ENCODE data around the gene PKP1. TPM values are rescaled to one million over a fixed set of nuclear protein-coding genes. Genes with fewer than 3 reads are reported as not detected.

Gene PKP1
- total RNA-seq, 2 donors from 2014 or later, result 0.18 to 0.44 TPM

- no peaks in the 10 kb centered on the region for H3K36me3 Mint-ChIP-seq (ENCODE audit: low read depth)
- H3K9ac ChIP-seq (ENCODE audit: extremely low read depth, low read length, poor library complexity, severe bottlenecking), result no peak overlapping the region
- H3K9me3 ChIP-seq (ENCODE audit: control insufficient read depth, low read length), result no peaks in the 10 kb centered on the region
- H3K27me3 ChIP-seq (ENCODE audit: control insufficient read depth, insufficient read depth, low read length, poor library complexity, severe bottlenecking), result no peaks in the 10 kb centered on the region
- H3K27ac Mint-ChIP-seq, result no peak overlapping the region
- peaks cover 2% of the 10 kb centered on the region for H3K27me3 Mint-ChIP-seq (ENCODE audit: insufficient read depth)
- no peaks in the 10 kb centered on the region for H3K36me3 ChIP-seq (ENCODE audit: control insufficient read depth, insufficient read depth, low read length)
- peaks cover 20% of the 10 kb centered on the region for H3K4me1 Mint-ChIP-seq
- H3K4me3 ChIP-seq (ENCODE audit: low read length), result no peak overlapping the region
- no peak for DNase-seq
- H3K27ac ChIP-seq (ENCODE audit: low read depth, low read length), result no peak overlapping the region
- peaks cover 19% of the 10 kb centered on the region for H3K4me1 ChIP-seq (ENCODE audit: control insufficient read depth, insufficient read depth, low read length)
- TF ChIP-seq, protein P1, sequence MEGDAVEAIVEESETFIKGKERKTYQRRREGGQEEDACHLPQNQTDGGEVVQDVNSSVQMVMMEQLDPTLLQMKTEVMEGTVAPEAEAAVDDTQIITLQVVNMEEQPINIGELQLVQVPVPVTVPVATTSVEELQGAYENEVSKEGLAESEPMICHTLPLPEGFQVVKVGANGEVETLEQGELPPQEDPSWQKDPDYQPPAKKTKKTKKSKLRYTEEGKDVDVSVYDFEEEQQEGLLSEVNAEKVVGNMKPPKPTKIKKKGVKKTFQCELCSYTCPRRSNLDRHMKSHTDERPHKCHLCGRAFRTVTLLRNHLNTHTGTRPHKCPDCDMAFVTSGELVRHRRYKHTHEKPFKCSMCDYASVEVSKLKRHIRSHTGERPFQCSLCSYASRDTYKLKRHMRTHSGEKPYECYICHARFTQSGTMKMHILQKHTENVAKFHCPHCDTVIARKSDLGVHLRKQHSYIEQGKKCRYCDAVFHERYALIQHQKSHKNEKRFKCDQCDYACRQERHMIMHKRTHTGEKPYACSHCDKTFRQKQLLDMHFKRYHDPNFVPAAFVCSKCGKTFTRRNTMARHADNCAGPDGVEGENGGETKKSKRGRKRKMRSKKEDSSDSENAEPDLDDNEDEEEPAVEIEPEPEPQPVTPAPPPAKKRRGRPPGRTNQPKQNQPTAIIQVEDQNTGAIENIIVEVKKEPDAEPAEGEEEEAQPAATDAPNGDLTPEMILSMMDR (conservative IDR thresholded peaks at IDR 0.05), result no peak
- 89 to 91% methylated on average over 1 to 9 of the region's 9 CpGs for WGBS, 2 experiments (ENCODE audit: insufficient coverage in 1 of 2, insufficient read length in 1 of 2)
- no peak overlapping the region for H3K4me3 Mint-ChIP-seq
- H3K9me3 Mint-ChIP-seq, result no peaks in the 10 kb centered on the region
These were observed 96.5 kb downstream of the PKP1 start for GRCh38 chr1:201379733-201380242.

GRCh38 chr1:201381130-201381529 is 97.8 kb downstream of the PKP1 start:
- peaks cover 2% of the 10 kb centered on the region for H3K27me3 Mint-ChIP-seq (ENCODE audit: insufficient read depth)
- H3K4me1 ChIP-seq (ENCODE audit: control insufficient read depth, insufficient read depth, low read length), result peaks cover 7% of the 10 kb centered on the region

More at GRCh38 chr1:201381130-201381529, 97.8 kb downstream of the PKP1 start:
- H3K36me3 Mint-ChIP-seq (ENCODE audit: low read depth), result no peaks in the 10 kb centered on the region
- Histone ChIP-seq H3K9ac (ENCODE audit: extremely low read depth, low read length, poor library complexity, severe bottlenecking) (no peak overlapping the region), H3K27ac (ENCODE audit: low read depth, low read length) (no peak overlapping the region), H3K9me3 (ENCODE audit: control insufficient read depth, low read length) (no peaks in the 10 kb centered on the region), H3K36me3 (ENCODE audit: control insufficient read depth, insufficient read depth, low read length) (no peaks in the 10 kb centered on the region), H3K4me3 (ENCODE audit: low read length) (no peak overlapping the region), H3K27me3 (ENCODE audit: control insufficient read depth, insufficient read depth, low read length, poor library complexity, severe bottlenecking) (no peaks in the 10 kb centered on the region)
- H3K4me3 Mint-ChIP-seq, result no peak overlapping the region
- H3K9me3 Mint-ChIP-seq, result no peaks in the 10 kb centered on the region
- H3K4me1 Mint-ChIP-seq, result peaks cover 9% of the 10 kb centered on the region
- TF ChIP-seq, protein P1 (conservative IDR thresholded peaks at IDR 0.05), result no peak
- H3K27ac Mint-ChIP-seq, result no peak overlapping the region
- no peak for DNase-seq
- WGBS, 2 experiments (ENCODE audit: insufficient coverage in 1 of 2, insufficient read length in 1 of 2), result 95 to 98% methylated on average over 6 to 7 of the region's 7 CpGs

Other genes starting within 250 kb of the PKP1 start
- under 1 TPM; 0.11 to 0.13 TPM for gene CACNA1S, start 171.1 kb upstream of the PKP1 start, total RNA-seq
- 1 to 10 TPM; 1.2 to 1.8 TPM for gene ASCL5, start 156.3 kb upstream of the PKP1 start, total RNA-seq
- gene TMEM9, start 129.0 kb upstream of the PKP1 start, total RNA-seq, result 100 to 1,000 TPM; 145 to 156 TPM
- not detected for gene IGFN1, start 92.7 kb upstream of the PKP1 start, total RNA-seq
- gene TNNT2, start 94.2 kb downstream of the PKP1 start, total RNA-seq, result under 1 TPM; 0.35 to 0.88 TPM
- 10 to 100 TPM; 13.5 to 13.6 TPM for gene LAD1, start 115.8 kb downstream of the PKP1 start, total RNA-seq
- under 1 TPM in 1 of 2 donors, not detected in 1; 0.66 TPM for gene TNNI1, start 138.2 kb downstream of the PKP1 start, total RNA-seq
- 10 to 100 TPM in 1 of 2 donors, 1 to 10 TPM in 1; 9.6 to 15.8 TPM for gene PHLDA3, start 185.7 kb downstream of the PKP1 start, total RNA-seq
- gene CSRP1, start 223.6 kb downstream of the PKP1 start, total RNA-seq, result 10 to 100 TPM; 16.1 to 17.7 TPM

Data from endodermal cell (in vitro differentiated cells).